ENCODE results near the gene CDH23.

CDH23 gene

GRCh38 chr10:71542478-71542877 lies 145.8 kb downstream of the CDH23 start:
- DNase-seq (ENCODE audit: extremely low read depth, insufficient read length) = no peak

DNA sequence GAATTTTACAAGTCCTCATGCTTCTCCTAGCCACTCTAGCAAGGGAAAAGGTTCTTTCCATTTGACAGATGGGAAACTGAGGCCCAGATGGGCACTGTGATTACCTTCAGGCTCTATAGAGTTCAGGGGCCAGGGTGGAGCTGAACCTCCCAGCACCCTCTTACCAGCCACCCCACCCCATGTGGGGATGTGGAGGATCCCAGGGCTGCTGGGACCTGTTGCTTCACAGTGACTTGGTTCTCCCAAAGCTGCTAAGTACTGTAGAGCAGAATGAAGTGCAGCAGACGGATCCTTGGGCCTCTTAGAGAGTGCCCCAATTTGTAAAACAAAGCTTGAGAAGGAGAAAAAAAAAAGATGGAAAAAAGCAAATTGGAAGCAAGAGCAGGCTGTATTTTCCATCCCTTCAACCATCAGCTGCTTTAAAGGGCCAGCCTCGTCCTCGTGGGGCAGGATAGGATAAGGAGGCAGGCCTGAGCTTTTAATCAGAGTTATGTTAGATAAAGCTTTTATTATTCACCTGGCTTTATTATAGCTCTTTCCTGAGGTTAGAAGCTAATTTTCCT lies 147.0 kb downstream of the CDH23 start:
- Histone ChIP-seq H3K4me3 (replicated peaks; ENCODE audit: low read depth, low read length) (no peak overlapping the region), H3K36me3 (ENCODE audit: control insufficient read depth, insufficient read depth, low read length) (no peaks in the 10 kb centered on the region), H3K27me3 (replicated peaks; ENCODE audit: control insufficient read depth, insufficient read depth, low read length) (no peaks in the 10 kb centered on the region; the same call in none of the 2 replicates)
- TF ChIP-seq, protein P1, sequence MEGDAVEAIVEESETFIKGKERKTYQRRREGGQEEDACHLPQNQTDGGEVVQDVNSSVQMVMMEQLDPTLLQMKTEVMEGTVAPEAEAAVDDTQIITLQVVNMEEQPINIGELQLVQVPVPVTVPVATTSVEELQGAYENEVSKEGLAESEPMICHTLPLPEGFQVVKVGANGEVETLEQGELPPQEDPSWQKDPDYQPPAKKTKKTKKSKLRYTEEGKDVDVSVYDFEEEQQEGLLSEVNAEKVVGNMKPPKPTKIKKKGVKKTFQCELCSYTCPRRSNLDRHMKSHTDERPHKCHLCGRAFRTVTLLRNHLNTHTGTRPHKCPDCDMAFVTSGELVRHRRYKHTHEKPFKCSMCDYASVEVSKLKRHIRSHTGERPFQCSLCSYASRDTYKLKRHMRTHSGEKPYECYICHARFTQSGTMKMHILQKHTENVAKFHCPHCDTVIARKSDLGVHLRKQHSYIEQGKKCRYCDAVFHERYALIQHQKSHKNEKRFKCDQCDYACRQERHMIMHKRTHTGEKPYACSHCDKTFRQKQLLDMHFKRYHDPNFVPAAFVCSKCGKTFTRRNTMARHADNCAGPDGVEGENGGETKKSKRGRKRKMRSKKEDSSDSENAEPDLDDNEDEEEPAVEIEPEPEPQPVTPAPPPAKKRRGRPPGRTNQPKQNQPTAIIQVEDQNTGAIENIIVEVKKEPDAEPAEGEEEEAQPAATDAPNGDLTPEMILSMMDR (IDR thresholded peaks at IDR 0.05; ENCODE audit: insufficient read depth, low read length, poor library complexity, severe bottlenecking) = no peak
- no peak for DNase-seq (ENCODE audit: extremely low read depth, insufficient read length)

More at GRCh38 chr10:71542478-71542877, 145.8 kb downstream of the CDH23 start:
- Histone ChIP-seq H3K27me3 (replicated peaks; ENCODE audit: control insufficient read depth, insufficient read depth, low read length) (no peaks in the 10 kb centered on the region; the same call in none of the 2 replicates), H3K4me3 (replicated peaks; ENCODE audit: low read depth, low read length) (no peak overlapping the region), H3K36me3 (ENCODE audit: control insufficient read depth, insufficient read depth, low read length) (no peaks in the 10 kb centered on the region)
- TF ChIP-seq, protein P1 (IDR thresholded peaks at IDR 0.05; ENCODE audit: insufficient read depth, low read length, poor library complexity, severe bottlenecking) = no peak

- DNase-seq (ENCODE audit: extremely low read depth, insufficient read length) = no peak
- Histone ChIP-seq H3K27me3 (replicated peaks; ENCODE audit: control insufficient read depth, insufficient read depth, low read length) (no peaks in the 10 kb centered on the region; the same call in none of the 2 replicates), H3K36me3 (ENCODE audit: control insufficient read depth, insufficient read depth, low read length) (no peaks in the 10 kb centered on the region), H3K4me3 (replicated peaks; ENCODE audit: low read depth, low read length) (no peak overlapping the region)
- TF ChIP-seq, protein P1 (IDR thresholded peaks at IDR 0.05; ENCODE audit: insufficient read depth, low read length, poor library complexity, severe bottlenecking) = no peak
Measured at GRCh38 chr10:71545001-71545400, 148.3 kb downstream of the CDH23 start.

DNA sequence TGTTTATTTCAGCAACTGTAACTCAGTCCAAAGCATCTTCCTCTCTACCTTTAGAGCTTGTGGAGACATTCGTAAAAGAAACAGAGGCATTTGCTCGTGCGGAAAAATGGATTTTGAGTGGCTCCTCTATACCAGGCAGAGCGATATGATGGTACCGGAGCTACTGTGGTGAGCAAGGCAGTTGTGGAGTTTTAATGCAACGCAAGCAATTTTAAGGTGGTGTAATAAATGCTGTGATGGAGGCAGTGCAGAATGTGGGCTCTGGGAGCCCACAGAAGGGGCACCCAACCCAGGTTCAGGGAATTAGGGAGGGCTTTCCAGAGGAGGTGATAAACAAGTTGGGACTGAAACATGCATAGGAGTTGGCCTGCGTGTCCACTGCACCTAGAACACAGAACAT lies 149.5 kb downstream of the CDH23 start:
- Histone ChIP-seq H3K4me3 (replicated peaks; ENCODE audit: low read depth, low read length) (no peak overlapping the region), H3K27me3 (replicated peaks; ENCODE audit: control insufficient read depth, insufficient read depth, low read length) (no peaks in the 10 kb centered on the region; the same call in none of the 2 replicates), H3K36me3 (ENCODE audit: control insufficient read depth, insufficient read depth, low read length) (no peaks in the 10 kb centered on the region)
- TF ChIP-seq, protein P1 (IDR thresholded peaks at IDR 0.05; ENCODE audit: insufficient read depth, low read length, poor library complexity, severe bottlenecking) = no peak
- DNase-seq (ENCODE audit: extremely low read depth, insufficient read length) = no peak

- H3K4me3 ChIP-seq (replicated peaks; ENCODE audit: low read depth, low read length) = no peak overlapping the region
- TF ChIP-seq, protein P1 (IDR thresholded peaks at IDR 0.05; ENCODE audit: insufficient read depth, low read length, poor library complexity, severe bottlenecking) = no peak
- no peaks in the 10 kb centered on the region; the same call in none of the 2 replicates for H3K27me3 ChIP-seq (replicated peaks; ENCODE audit: control insufficient read depth, insufficient read depth, low read length)
- no peaks in the 10 kb centered on the region for H3K36me3 ChIP-seq (ENCODE audit: control insufficient read depth, insufficient read depth, low read length)
- DNase-seq (ENCODE audit: extremely low read depth, insufficient read length) = no peak
Measured at GRCh38 chr10:71547312-71547711, 150.6 kb downstream of the CDH23 start.
